H54 (cell line): ENCODE measurements around the gene GLO1.
"Not testable (repeated sequence)": the region's sequence is repeated elsewhere in the genome, so short reads cannot be mapped to it uniquely, and the experiment has no call there.

Experiments
- DNase-seq: peaks from one replicate; pipeline ENCODE4 v3.0.0; 2011; ENCODE audit warnings: low spot score, mixed read lengths; ENCODE audit not compliant: insufficient read length
- FAIRE-seq: peaks from 3 replicates; lab custom pipeline; 2011; peaks lifted over from hg19 to GRCh38; lab: Jason Lieb, UNC
- POLR2A ChIP-seq: IDR thresholded peaks from 2 replicates; pipeline ENCODE4 v1.6.1; 2011; ENCODE audit warnings: low read depth, mild to moderate bottlenecking, low read length

Gene GLO1

GRCh38 chr6:38720295-38720694 is 17.4 kb upstream of the GLO1 start:
- no peak for TF ChIP-seq POLR2A
- FAIRE-seq (no peak), DNase-seq (no peak)

- DNase-seq (no peak), FAIRE-seq (no peak)
- TF ChIP-seq POLR2A: no peak
Observed at GRCh38 chr6:38719358-38719757, 16.4 kb upstream of the GLO1 start.

DNA sequence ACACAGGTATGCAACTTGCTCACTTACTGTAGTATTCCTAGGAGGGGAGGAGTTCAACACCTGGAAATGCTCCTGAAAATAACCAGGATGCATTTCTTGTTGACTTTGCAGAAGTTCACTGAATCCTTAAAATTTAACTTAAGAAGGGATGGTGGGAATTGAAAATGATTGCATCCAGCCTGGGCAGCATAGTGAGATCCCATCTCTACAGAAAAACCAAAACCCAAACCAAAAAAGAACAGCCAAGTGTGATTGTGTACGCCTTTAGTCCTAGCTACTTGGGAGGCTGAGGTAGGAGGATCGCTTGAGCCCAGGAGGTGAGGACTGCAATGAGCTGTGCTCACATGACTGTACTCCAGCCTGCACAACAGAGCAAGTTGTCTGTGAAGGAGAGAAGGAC is 13.9 kb upstream of the GLO1 start:
- TF ChIP-seq POLR2A: no peak
- FAIRE-seq: no peak
- DNase-seq: no peak

DNA sequence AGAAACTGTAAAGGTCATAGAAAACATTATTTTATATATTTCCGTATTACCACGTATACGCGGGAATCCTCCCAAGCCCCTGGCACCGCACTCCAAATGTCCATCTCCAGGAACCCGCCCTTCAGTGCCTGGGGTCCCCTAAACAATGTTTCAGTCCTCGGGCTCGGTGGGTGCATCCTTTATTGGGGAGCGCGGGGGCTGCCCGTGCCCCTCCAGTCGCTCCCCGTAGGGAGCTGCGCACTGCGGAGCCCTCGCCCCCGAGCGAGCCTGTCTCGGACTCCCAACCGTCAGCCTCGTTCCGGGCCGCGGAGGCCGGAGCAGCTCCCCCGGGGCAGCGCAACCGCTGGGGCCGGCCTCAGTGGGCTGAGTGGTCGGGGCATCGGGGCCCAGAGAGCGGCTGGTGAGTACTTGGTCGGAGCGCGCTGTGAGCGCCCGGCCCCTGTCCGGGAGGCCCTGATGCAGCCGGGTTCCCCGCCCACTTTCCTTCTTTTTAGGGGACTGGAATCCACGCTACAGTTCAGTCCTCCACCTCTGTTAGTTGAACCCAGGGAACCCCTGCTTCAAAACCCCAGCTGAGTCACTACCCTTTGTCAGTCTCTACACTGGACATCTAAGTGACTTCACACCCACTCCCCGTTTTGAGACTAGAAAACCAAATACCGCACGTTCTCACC is 12.2 kb upstream of the GLO1 start, which contains the start of gene DNAH8:
Gene DNAH8, plus strand, starts transcription at position 296 of the 674 bp plus-strand sequence. CDS start 7,499 bp downstream, outside the sequence.
- no peak for TF ChIP-seq POLR2A
- DNase-seq (no peak), FAIRE-seq (no peak)

GRCh38 chr6:38714239-38715015 is 11.5 kb upstream of the GLO1 start:
- DNase-seq (no peak), FAIRE-seq (no peak)
- TF ChIP-seq POLR2A: no peak

GRCh38 chr6:38713812-38714211 is 10.9 kb upstream of the GLO1 start:
- TF ChIP-seq POLR2A: no peak
- DNase-seq (no peak), FAIRE-seq (no peak)

- no peak for DNase-seq
- FAIRE-seq: no peak
- no peak for TF ChIP-seq POLR2A
Observed at GRCh38 chr6:38708496-38708895, 5.6 kb upstream of the GLO1 start.

DNA sequence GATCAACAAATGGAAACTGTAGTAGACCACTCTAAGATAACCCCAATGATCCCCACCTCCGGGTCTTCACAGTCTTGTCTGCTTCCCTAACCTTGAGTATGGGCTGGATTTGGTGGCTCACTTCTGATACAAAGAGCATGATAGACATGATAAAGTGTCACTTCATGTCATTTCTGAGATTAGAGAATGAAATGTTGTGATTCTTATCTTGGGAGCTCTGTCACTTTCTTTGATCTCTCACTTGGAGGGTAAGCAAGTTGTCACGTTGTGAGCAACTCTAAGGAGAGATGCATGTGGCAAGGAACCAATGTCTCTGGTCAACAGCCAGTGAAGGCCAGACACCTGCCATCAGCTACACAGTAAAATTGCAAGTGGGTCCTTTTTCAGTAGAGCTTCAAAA is 3.0 kb upstream of the GLO1 start:
- DNase-seq (no peak), FAIRE-seq (no peak)
- TF ChIP-seq POLR2A: no peak

GRCh38 chr6:38703949-38704590 is 1.1 kb upstream of the GLO1 start:
- no peak for TF ChIP-seq POLR2A
- no peak for FAIRE-seq
- DNase-seq: no peak

GRCh38 chr6:38701551-38701950 is 1.4 kb downstream of the GLO1 start:
- no peak for FAIRE-seq
- DNase-seq: no peak
- TF ChIP-seq POLR2A: no peak

- DNase-seq, FAIRE-seq: not testable (repeated sequence)
Observed at GRCh38 chr6:38699702-38700101, 3.2 kb downstream of the GLO1 start.

GRCh38 chr6:38697846-38698245 is 5.1 kb downstream of the GLO1 start:
- DNase-seq: no peak
- no peak for TF ChIP-seq POLR2A
- FAIRE-seq: peak; percentile 53

GRCh38 chr6:38696345-38696744 is 6.6 kb downstream of the GLO1 start:
- FAIRE-seq (peak; percentile 6), DNase-seq (no peak)
- no peak for TF ChIP-seq POLR2A

- DNase-seq: no peak
- TF ChIP-seq POLR2A: no peak
- FAIRE-seq: no peak
Observed at GRCh38 chr6:38695933-38696332, 7.0 kb downstream of the GLO1 start.
